ENCODE results near the gene SLC16A1. TPM values are rescaled to one million over a fixed set of nuclear protein-coding genes. Genes with fewer than 3 reads are reported as not detected.

Gene SLC16A1
- total and polyA plus RNA-seq, 2 of the 8 experiments (the other 6 are each of a cell fraction or from before 2014, with no cell fraction given) = 435 to 545 TPM

- H3K79me2 ChIP-seq (ENCODE audit: control insufficient read depth in 1 of 2, insufficient read depth in 2 of 2, low read length in 2 of 2) = no peaks in the 10 kb centered on the region
- FAIRE-seq = no peak
- ChIA-PET CTCF (ENCODE audit: partially characterized antibody) (interaction anchor here (1.0 to 4.2 kb wide), 9 partner anchors 9 to 188 kb away, joined by 3 to 19 read pairs (median 4); partner anchors contain the start of gene PPM1J), POLR2A (ENCODE audit: partially characterized antibody) (interaction anchor here (0.9 to 6.3 kb wide), 10 partner anchors 8 to 139 kb away, joined by 3 to 38 read pairs (median 10); no protein-coding TSS in a partner anchor)
- no peaks in the 10 kb centered on the region for H3K27me3 ChIP-seq (replicated peaks in 1 of 4; ENCODE audit: control insufficient read depth in 3 of 4, extremely low read depth in 1 of 4, insufficient read depth in 3 of 4, low read length in 3 of 4)
- H2BK120ac ChIP-seq (replicated peaks; ENCODE audit: low read depth, low read length) = no peak overlapping the region
- no peak overlapping the region for H4K91ac ChIP-seq (replicated peaks; ENCODE audit: insufficient read length, low read length)
- H3K27ac ChIP-seq (ENCODE audit: low read depth, low read length) = no peak overlapping the region
- WGBS, 2 experiments (ENCODE audit: extremely low coverage in 1 of 2, insufficient coverage in 1 of 2, insufficient read length in 1 of 2, insufficient replicate concordance in 2 of 2, low coverage in 1 of 2, low lambda C conversion rate in 2 of 2, missing lambda C conversion rate in 1 of 2) = 90% methylated on average over 5 of the region's 5 CpGs; no CpG with 5 or more reads in 1 of the 2 experiments
- H3K9ac ChIP-seq (replicated peaks in 1 of 4; ENCODE audit: extremely low read depth in 1 of 4, low read depth in 3 of 4, low read length in 3 of 4) = no peak overlapping the region
- H2BK12ac ChIP-seq (ENCODE audit: low read depth, low read length) = no peak overlapping the region
- no peaks in the 10 kb centered on the region for H4K20me1 ChIP-seq (replicated peaks in 1 of 2; ENCODE audit: control insufficient read depth in 1 of 2, insufficient read depth in 2 of 2, low read length in 2 of 2)
- H2BK5ac ChIP-seq (ENCODE audit: low read depth, low read length) = no peak overlapping the region
- peaks cover 0 to 3% (median 0%) of the 10 kb centered on the region in 4 experiments; a peak in 1 of 8 replicates for H3K36me3 ChIP-seq (ENCODE audit: control insufficient read depth in 2 of 4, insufficient read depth in 4 of 4, low read length in 3 of 4)
- no peak overlapping the region for H2AK5ac ChIP-seq (ENCODE audit: low read depth, low read length)
- no peak overlapping the region for H2BK15ac ChIP-seq (ENCODE audit: low read length)
- DNase-seq (ENCODE audit: low read depth in 1 of 2, low spot score in 2 of 2) = peak in 1 of 2 experiments; percentile 44
- H3K9me3 ChIP-seq (ENCODE audit: insufficient read depth in 2 of 2, low read depth in 1 of 2, low read length in 1 of 2) = no peaks in the 10 kb centered on the region; a peak in 1 of 4 replicates
- no peaks in the 10 kb centered on the region for H3K23me2 ChIP-seq (ENCODE audit: low read depth, low read length)
- H2AFZ ChIP-seq (ENCODE audit: low read length) = no peak overlapping the region
- H3K4me1 ChIP-seq (replicated peaks in 1 of 4; ENCODE audit: control insufficient read depth in 3 of 4, insufficient read depth in 4 of 4, low read length in 3 of 4) = peaks cover 2 to 19% (median 8%) of the 10 kb centered on the region in 4 experiments; a peak in 4 of 7 replicates
- H3K56ac ChIP-seq (replicated peaks; ENCODE audit: insufficient read length, low read depth, low read length) = no peak overlapping the region
- no peak overlapping the region for H4K8ac ChIP-seq (ENCODE audit: extremely low read depth, insufficient read depth, low read length)
- H3K23ac ChIP-seq (ENCODE audit: insufficient read length) = no peak overlapping the region
- H4K5ac ChIP-seq (ENCODE audit: insufficient read length, low read depth, low read length) = no peak overlapping the region
- no peak overlapping the region for H3K4me3 ChIP-seq (ENCODE audit: extremely low read depth in 1 of 4, insufficient read depth in 2 of 4, low read depth in 3 of 4, low read length in 4 of 4)
- H2BK20ac ChIP-seq (ENCODE audit: low read length) = no peak overlapping the region
- no peak overlapping the region for H3K4ac ChIP-seq (replicated peaks; ENCODE audit: insufficient read length, low read depth, low read length)
- no peaks in the 10 kb centered on the region for H3K79me1 ChIP-seq (ENCODE audit: low read depth, low read length)
- H3K4me2 ChIP-seq (ENCODE audit: insufficient read depth in 1 of 2, low read depth in 2 of 2, low read length in 2 of 2) = no peak overlapping the region
- H3K14ac ChIP-seq (ENCODE audit: insufficient read length) = no peak overlapping the region
- H3K18ac ChIP-seq (ENCODE audit: extremely low read depth, low read length) = no peak overlapping the region
- TF ChIP-seq SIN3A (conservative IDR thresholded peaks at IDR 0.05 in 1 of 2, IDR thresholded peaks at IDR 0.05 in 1 of 2; ENCODE audit: low read depth in 1 of 2, low read length in 2 of 2) = no peak
- no peak for TF ChIP-seq CBX8 (IDR thresholded peaks at IDR 0.05; ENCODE audit: borderline replicate concordance, low read depth, low read length)
- TF ChIP-seq NRF1 (IDR thresholded peaks at IDR 0.05; ENCODE audit: low read depth, low read length) = no peak
- TF ChIP-seq RAD21 (IDR thresholded peaks at IDR 0.05 in 1 of 2, conservative IDR thresholded peaks at IDR 0.05 in 1 of 2; ENCODE audit: low read depth in 2 of 2, low read length in 2 of 2) = no peak
- no peak for TF ChIP-seq SRF (IDR thresholded peaks at IDR 0.05; ENCODE audit: low read depth, low read length)
- TF ChIP-seq CEBPB (IDR thresholded peaks at IDR 0.05; ENCODE audit: low read depth, low read length) = no peak
- TF ChIP-seq GTF2F1 (IDR thresholded peaks at IDR 0.05; ENCODE audit: borderline replicate concordance, low read depth, low read length) = no peak
- no peak for TF ChIP-seq BCL11A (IDR thresholded peaks at IDR 0.05; ENCODE audit: low read depth in 2 of 2, low read length in 2 of 2)
- TF ChIP-seq CHD2 (IDR thresholded peaks at IDR 0.05; ENCODE audit: low read length) = no peak
- TF ChIP-seq SIRT6 (IDR thresholded peaks at IDR 0.05; ENCODE audit: low read length) = no peak
- TF ChIP-seq CHD1 (IDR thresholded peaks at IDR 0.05; ENCODE audit: low read depth, low read length) = no peak
- no peak for TF ChIP-seq GABPA (IDR thresholded peaks at IDR 0.05; ENCODE audit: borderline replicate concordance, insufficient read depth, low read length)
- no peak for TF ChIP-seq POU5F1 (IDR thresholded peaks at IDR 0.05; ENCODE audit: low read depth, low read length)
Observed at GRCh38 chr1:112904071-112904830, 51.7 kb downstream of the SLC16A1 start.

Data from H1 (cell line).